HG03095 (cell line): ENCODE measurements around the gene SIDT2.
"Not testable (repeated sequence)": the region's sequence is repeated elsewhere in the genome, so short reads cannot be mapped to it uniquely, and the experiment has no call there.

Experiments
- ATAC-seq: cut with Tn5 transposase; IDR thresholded peaks from one replicate; pipeline ENCODE4 v1.9.1; 2021; ENCODE audit warnings: moderate library complexity; ENCODE audit not compliant: unreplicated experiment

SIDT2 gene

GRCh38 chr11:117202386-117203068 lies 24.0 kb downstream of the SIDT2 start:
- no peak for ATAC-seq

DNA sequence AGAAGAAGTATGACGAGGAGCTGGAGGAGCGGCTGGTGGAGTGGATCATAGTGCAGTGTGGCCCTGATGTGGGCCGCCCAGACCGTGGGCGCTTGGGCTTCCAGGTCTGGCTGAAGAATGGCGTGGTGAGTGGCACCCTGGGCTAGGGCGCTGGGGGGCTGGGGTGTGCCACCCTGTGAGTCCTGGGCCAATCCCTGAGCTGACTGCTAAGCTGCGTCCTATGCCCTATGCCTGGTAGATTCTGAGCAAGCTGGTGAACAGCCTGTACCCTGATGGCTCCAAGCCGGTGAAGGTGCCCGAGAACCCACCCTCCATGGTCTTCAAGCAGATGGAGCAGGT lies 24.5 kb downstream of the SIDT2 start:
- ATAC-seq = no peak

- no peak for ATAC-seq
Measured at GRCh38 chr11:117204283-117205080, 25.9 kb downstream of the SIDT2 start.

- no peak for ATAC-seq
Measured at GRCh38 chr11:117205211-117205818, 26.8 kb downstream of the SIDT2 start.

GRCh38 chr11:117206111-117206510 lies 27.6 kb downstream of the SIDT2 start:
- ATAC-seq = not testable (repeated sequence)

DNA sequence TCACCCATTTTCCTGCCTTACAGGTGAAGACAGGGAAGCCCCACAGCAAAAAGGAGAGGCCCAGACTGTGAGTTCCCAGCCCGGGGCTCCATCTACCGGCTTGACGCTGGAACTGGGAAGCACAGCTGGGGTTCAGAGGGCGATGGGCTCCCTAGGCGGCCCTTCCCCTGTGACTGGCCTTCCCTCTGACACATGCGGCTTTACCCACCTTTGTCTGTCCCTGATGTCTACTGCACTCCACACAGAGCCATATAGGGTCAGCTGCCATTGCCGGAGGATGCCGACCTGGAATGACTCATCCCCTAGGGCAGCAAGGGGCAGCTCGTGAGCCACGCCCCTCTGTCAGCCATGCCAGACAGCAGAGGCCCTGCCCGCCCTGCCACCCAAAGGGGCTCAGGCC lies 28.3 kb downstream of the SIDT2 start:
- ATAC-seq = not testable (repeated sequence)

GRCh38 chr11:117207481-117207880 lies 28.9 kb downstream of the SIDT2 start:
- not testable (repeated sequence) for ATAC-seq

GRCh38 chr11:117208710-117209109 lies 30.2 kb downstream of the SIDT2 start:
- ATAC-seq = not testable (repeated sequence)

- not testable (repeated sequence) for ATAC-seq
Measured at GRCh38 chr11:117209351-117210125, 31.0 kb downstream of the SIDT2 start.

GRCh38 chr11:117210620-117211019 lies 32.1 kb downstream of the SIDT2 start:
- no peak for ATAC-seq

DNA sequence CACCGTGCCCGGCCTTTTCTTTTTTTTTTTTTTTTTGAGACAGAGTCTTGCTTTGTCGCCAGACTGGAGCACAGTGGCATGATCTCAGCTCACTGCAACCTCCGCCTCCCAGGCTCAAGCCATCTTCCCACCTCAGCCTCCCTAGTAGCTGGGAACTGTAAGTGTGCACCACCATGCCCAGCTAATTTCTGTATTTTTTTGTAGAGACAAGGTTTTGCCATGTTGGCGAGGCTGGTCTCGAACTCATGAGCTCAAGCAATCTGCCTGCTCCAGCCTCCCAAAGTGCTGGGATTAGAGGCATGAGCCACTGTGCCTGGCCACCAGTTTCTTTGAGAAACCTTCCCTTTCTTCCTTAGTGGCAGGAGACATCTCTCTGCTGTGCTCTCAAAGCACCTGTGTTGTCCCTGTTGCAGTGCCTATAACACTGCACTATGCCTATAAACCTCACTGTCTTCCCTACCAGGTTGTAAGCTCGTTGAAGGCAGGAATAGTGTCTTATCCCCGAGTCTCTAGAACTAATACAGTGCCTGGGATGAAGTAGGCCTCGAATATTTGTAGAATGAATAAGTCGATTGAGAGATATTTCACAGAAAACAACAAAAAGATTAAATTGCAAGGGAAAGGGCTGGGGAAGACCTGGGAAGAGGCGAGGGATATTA lies 34.3 kb downstream of the SIDT2 start:
- no peak for ATAC-seq

DNA sequence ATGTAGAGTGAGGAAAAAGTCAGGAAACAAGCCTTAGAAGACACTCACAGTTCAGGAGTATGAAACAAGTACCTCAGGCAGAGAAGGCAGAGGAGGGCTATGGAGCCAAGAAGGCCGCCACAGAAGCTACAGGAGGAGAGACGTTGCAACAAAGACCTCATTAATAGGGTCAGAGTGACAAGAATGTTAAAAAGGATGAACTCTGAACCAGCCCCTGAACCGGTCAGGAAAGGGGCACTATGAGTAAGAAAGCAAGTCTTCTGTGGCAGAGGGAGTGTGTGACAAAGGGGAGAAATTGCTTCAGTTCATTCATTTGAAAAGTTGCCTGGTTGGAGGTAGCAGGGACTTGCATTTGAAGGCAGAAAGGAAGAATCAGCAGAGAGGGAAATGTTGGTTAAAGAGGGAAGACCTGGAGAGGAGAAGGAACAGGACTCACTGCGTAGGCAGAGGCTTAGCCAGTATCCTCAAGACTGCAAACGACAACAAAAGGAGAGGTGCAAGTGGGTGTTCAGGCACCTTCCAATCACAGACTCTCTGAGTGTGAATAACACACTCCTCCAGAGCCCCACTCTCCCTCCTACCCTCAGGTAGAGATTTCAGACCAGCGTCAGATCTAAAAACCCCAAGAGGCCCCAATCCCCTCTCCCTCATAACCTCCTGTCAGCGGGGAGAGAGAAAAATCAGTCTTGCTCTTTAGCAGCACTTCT lies 36.0 kb downstream of the SIDT2 start:
- ATAC-seq = no peak

DNA sequence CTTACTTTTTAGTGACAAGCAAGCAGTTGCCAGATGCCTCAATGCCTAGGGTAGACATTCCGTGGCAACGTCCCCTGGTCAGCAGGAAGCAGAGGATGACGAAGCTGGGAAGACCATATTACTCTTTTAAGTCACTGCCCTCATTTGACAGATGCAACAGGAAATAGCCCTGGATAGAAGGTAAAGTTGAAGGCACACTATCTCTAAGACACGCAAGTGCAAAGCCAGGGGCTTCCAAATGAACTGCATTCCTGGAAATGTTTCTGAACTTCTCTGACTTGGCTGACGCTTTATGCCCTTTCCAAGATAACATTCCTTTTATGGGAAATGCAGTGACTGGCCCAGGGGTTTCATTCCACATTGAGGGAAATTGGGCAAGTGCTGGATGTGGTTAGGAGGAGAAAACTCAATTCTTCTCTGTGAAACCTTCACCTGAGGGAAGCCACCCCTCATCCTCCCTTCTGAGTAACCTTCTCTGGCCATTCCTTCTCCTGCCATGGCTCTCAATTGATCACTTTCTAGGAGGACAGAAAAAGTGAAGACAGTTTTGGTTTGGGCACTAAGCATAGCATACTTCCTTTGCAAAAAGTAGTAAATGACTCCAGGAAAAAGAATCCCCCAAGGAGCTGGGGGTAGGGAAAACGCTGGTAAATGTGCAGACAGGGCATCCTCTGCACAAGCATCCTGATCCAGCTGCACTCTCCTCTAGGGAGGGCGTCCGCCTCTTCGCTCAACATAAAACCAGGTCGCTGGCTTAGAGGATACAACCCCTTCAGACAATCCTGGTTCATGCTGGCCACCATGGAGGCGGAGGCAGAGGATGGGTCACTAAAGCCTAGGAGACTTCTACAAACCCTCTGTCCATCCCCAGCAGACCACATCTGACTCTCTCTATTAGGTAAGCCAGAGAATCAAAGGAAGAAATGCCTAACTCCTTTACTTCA lies 38.9 kb downstream of the SIDT2 start:
- no peak for ATAC-seq

GRCh38 chr11:117218133-117218915 lies 39.8 kb downstream of the SIDT2 start:
- no peak for ATAC-seq

DNA sequence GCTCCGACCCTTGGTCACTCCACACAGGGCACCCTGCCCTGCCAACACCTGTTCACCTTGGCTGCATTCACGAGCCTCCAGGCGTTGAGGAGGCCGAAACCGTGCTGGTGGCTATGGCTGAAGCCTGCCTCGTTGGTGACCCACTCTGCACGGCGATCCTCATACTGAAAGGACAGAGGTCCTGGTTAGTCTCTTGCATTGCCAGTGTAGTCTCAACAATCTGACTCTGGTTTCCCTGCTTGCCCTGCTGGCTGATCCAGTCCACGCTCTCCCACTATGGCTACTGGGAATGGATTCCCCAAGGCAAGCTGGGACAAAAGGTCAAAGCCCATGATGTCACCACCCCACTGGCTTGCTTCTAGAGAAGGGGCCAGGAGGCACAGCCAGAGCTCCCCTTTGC lies 40.5 kb downstream of the SIDT2 start:
- ATAC-seq = no peak

- ATAC-seq = no peak
Measured at GRCh38 chr11:117219455-117219854, 40.9 kb downstream of the SIDT2 start.

- no peak for ATAC-seq
Measured at GRCh38 chr11:117219995-117220394, 41.5 kb downstream of the SIDT2 start.

- ATAC-seq = no peak
Measured at GRCh38 chr11:117220568-117220967, 42.0 kb downstream of the SIDT2 start.
